ENCODE results near the gene WASF2.
A peak's percentile ranks its signal among the peaks of the same experiment; 100 is the strongest.
"Not testable (repeated sequence)": the region's sequence is repeated elsewhere in the genome, so short reads cannot be mapped to it uniquely, and the experiment has no call there.

Gene WASF2

DNA sequence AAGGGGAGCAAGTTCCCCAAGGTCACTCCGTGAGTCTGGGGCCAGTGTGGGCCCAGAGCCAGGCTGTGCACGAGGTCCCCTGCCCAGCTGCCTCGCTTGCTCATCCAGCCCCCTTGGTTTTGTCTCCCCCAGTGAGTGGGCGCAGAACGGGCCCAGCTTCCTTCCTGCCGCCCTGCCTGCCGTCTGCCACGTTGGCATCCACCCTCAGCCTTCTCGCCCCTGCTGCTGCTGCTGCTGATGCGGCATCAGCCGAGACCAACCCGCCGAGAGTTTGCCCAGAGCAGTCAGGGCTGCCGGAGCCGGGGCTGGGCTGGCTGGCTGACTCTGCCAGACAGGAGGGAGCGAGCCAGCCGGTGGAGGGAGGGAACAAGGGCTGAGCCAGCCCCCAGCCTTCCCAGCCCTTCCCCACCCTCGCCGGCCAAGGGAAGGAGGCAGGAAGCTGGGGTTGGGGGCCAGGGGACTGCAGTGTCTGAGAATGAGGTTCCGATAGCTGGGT, 31.4 kb upstream of the WASF2 start:
- no peak for DNase-seq

DNA sequence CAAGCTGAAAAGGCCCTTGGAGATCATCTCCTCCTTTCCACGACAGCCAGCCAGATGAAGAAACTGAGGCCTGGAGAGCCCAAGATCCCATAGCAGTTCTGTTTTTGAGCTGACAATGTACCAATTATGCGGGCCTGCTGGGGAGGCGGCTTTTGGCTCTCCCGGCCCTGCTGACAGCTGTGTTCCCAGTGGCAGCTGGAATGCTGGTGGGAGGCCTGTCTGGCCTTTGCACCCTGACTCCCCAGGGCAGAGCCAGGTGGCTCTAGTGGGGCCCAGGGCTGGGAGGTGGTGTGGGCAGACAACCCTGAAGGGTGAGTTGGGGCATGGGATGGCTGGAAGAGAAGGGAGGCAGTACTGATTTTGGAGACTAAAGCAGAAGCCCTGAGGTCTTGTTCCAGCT, 30.7 kb upstream of the WASF2 start:
- DNase-seq = no peak

DNA sequence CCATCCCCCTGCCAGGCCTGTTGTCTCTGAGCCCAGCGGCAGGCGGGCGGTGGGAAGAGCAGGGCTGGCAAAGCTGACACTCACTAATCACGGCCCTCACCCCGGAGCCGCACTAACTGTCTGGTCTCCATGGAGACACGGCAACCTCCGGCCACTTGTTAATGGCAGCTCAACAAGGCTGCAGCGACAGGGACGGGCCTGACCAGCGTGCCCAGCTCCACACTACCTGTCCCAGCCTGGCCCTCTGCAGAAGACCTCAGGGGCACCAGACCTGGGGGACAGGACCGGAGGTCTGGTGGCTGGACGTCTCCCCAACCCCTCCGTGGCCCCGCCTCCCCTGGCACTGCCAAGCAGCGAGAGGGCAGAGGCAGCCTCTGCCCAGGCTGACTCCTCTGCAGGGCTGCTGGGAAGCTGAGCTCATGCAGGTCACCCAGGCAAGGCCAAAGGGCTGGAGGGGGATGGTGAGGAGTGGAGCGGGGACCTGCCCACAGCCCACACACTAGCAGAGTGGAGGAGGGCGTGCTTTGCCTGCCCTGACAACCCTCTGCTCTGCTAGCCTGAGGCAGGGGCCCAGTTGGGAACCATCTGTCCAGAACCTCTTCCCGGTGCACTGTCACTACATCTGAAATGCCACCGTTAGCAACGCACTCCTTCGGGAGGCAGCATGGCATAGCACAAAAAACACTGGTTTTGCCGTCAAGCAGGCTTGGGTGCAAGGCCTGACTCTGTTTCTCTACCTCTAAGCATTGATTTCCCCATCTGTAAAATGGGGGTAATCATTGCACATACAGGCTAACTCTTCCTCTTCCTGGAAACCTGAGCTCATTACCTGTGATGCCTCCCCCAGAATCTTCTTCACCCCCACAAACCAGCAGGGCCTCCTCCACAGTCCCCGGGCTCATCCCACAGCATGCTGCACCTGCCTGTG, 29.6 kb upstream of the WASF2 start:
- peak; percentile 82 for DNase-seq

DNA sequence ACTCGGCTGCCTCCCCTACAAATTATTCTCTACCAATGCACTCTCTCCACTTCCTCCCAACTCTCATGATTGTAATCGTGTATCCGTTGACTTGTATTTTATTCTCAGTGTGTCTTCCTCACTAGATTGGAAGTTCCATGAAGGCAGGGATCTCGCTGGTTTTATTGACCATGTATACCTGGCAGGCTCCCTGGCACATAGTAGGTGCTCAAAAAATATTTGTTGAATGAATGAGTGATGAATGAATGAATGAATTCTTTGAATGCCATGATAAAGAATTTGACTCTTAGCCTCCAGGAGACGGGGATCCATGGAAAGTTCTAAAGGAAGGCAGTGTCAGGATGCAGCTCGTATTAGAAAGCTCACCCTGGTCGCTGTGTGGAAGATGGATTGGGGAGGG, 28.8 kb upstream of the WASF2 start:
- no peak for DNase-seq

DNA sequence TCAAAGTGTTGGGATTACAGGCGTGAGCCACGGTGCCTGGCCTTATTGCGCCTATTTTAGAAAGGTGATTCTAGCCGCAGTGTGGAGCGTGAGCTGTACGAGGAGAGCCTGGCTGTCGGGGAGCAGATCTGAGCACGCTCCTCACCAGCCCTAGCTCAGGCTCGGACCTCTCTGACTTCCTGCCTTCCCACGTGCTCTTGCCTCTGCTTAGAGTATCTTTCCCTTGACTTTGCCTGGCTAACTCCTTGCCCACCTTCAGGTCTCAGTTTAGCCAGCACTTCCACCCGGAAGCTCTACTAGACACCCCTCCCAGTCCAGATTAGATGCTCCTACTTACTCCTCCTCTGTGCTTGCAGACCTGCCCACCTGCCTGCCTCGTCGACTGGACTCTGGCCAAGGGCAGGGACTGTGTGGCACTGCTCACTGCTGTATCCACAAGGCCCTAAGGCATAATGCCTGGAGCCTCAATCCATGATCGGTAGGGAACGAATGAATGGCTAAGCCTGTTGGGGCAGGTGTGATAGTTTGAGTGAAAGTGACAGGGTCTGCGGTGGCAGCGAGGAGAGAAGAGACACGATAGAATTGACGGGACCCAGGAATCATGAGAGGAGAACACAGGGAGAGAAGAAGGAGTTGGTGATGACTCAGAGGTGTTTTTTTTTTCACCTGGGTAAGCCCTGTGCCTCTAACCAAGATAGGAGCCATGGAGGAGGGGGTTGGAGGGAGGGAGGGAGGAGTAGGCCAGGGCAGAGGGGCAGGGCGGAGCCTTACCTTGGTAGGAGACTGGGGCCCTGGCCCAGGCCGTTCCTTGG, 28.1 kb upstream of the WASF2 start:
- peak; percentile 41 for DNase-seq

DNA sequence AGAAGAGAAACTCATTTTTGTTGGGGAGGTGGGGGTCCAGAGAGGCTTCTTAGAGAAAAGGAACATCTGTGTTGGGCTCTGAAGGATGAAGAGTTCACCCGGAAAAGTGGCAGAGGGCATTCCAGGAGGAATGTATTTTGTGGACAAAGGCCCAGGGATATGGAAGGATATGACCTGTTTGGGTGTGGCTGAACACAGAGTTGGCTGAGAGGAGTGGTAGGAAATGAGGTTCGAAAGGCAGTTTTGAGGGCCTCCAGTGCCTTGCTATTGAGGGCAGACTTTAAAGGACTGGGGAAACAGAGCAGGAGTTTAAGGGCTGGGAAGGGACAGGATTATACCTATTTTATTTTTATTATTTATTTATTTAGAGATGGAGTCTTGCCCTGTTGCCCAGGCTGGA, 27.3 kb upstream of the WASF2 start:
- DNase-seq = no peak

DNA sequence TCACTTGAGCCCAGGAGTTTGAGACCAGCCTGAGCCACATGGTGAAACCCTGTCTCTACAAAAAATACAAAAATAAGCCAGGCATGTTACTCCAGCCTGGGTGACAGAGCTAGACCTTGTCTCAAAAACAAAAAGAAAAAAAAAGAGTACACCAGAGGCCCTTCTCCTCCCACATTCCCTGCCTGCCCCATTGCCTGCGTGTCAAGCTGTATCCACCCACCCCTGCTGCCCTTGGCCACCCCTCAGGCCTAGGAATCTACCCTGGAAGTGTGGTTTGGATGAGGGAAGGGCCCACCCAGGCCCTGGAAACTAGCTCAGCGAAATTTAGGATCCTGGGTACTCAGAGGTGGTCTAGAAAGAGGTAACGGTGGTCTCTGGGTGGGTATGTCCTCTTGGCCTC, 25.7 kb upstream of the WASF2 start:
- no peak for DNase-seq

DNA sequence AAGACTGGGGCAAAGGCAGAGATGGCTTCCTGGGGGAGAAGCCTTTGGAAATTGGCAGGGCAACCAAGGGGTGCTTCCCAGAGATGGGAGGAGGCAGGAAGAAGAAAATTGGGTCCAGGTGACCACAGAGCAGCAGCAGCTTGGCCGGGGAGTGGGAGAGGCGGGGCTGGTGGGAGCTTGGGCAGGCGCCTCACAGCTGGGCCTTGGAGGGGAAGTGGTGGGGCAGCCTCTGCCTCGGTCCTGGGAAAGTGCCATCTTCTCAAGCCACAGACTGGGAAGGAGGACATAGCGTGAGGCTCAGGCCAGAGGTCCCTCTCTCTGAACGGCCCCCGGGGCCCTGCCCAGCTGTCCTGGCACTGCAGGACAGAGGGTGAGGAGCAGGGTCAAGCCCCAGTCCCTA, 24.0 kb upstream of the WASF2 start:
- DNase-seq = no peak

DNA sequence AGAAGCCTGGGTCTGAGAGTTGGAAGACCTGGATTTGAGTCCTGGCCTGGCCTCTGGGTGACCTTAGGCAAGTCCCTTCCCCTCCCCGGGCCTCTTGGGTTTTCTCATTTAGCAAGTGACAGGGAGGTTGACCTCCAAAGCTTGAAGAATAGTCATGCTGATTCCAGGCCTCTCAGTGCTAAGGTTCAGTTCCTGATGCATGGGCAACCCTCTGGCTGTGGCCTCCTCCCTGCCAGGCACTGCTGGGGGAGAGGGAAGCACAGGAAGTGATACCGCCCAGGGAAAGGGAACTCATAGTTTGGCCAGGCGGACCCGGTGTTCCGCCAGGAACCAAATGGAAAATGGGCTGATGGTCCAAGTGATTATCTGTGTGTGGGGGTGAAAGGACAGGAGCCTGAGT, 23.6 kb upstream of the WASF2 start:
- DNase-seq = no peak

DNA sequence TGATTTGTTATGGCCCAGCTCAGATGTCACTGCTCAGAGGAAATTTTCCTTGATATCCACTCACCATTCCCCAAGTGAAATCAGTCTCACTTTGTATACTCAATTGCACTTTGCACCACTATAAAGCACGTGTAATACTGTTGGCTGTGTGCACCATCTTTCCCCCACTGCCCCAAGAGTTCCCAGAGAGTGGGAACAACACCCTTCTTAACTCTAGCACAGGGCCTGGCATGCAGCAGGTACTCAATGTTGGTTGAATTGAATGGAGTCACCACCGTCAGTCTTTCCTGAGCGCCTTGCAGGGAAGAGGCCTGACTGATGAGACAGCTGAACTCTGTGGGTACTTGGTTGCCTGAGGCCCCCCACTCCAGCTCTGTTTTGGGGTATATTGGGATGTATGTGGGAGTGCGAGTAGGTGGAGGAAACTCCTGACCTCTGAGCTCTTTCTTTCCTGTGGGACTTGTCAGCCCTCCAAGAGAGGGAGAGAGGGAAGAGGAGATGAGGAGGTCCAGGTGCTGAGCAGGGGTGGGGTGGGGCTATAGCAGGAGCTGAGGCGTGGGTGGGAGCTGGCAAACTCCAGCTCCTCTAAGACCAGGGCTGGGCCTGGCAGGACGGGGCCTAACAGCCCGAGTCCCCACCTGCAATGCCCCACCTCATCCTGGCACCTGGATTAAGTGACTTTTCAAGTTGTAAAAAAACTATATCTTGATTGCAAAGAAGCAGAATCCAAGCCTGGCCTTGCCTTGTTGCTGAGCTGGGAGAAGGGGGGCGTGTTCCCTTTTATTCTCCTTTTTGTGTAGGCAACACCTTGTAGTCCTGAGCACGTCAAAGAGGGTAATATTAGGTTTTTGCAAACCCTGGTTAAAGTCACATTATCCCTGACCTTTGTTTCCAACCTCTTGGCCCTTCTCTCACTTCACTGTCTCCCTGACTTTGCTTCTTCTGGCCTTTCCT, 19.4 kb upstream of the WASF2 start:
- DNase-seq = no peak

DNA sequence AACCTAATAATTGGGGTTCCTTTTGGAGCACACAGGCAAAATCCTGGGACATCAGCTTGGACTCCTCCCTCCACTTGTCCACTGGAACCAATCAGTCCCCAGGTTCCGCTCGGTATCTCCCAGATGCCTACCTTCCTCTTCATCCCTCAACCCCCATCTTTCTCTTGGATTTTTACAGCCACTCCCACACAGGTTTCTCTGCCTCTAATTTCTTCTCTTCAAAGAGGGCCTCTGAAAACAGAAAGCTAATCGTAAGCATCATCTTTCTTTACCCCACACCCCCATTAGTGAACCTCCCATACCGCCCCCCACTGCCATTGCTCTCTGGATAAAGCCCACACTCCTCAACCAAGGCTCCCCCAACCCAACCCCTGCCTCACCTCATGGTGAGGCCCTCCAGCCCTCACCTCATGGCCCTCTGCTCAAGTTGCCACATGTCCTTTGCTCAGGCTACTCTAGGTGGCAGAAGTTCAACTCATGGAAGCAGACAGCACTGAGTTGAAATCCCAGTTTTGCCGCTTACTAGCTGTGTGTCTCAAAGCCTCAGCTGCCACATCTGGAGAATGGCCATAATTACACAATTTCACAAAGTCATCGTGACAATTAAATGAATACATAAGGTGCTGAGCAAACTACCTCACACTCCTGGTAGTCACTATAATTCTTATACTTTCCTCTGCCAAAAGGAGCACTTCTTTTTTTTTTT, 18.1 kb upstream of the WASF2 start:
- DNase-seq = no peak

DNA sequence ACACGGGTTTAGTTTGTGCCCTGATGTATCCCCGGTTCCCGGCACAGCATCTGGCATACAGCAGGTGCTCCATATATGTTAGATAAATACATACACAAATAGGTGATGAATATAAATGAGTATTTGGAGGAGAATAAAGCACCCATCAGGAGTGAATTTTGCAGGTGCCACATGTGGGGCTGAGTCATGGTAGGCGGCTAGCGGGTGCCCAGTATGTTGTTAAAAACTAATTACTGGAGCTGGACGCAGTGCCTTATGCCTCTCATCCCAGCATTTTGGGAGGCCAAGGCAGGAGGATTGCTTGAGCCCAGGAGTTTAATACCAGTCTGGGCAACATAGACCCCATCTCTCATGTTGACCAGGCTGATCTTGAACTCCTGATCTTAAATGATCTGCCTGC, 16.7 kb upstream of the WASF2 start:
- no peak for DNase-seq

DNA sequence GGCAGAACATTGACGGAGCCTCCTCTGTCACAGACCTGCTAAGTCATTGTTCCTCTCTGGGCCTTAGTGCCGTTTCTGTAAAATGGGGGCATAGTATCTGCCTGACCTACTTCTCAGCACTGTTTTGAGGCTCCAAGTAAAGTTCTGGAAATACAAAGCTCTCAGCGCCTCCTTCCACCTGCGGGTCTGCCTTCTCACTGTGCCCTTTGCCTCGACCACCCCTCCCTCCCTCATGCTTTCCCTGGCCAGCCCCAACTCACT, 15.4 kb upstream of the WASF2 start:
- DNase-seq = no peak

DNA sequence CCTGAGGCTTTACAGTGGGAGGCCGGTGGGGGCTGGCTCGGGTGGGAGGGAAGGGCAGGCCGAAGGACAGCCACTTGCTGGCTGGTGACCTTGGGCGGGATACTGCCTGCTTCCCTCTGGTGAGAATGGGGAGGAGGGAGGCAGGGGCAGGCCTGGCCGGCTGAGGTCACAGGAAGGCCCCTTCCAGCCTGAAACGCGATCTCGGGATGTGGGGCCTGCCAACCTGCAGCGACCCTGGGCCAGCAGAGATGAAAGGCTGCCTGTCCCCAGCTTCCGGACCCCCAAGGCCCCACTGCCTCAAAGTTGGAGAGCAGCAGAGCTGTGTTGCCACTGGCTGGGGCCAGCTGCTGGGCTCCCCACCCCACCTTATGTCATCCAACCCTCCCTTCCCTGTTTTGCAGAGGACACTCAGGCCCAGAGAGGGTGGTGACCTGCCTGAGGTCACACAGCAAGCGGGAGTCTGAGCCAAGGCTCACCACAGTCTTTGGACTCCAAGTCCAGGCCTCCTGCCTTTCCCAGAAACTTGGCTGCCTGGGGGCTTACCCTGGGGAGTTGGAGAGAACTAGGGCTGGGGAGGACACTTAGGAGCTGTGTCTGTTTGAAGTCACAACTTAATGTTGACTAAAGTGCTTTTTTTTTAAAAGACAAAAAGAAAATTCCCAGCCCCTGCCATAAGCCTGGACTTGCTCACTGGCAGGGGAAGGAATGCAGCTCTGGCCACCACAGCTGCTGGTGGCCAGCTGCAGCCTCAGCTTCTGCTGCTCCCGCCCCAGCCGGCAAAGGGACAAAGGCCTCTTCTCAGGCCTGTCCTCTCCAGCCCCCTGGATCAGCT, 14.8 kb upstream of the WASF2 start:
- no peak for DNase-seq

DNA sequence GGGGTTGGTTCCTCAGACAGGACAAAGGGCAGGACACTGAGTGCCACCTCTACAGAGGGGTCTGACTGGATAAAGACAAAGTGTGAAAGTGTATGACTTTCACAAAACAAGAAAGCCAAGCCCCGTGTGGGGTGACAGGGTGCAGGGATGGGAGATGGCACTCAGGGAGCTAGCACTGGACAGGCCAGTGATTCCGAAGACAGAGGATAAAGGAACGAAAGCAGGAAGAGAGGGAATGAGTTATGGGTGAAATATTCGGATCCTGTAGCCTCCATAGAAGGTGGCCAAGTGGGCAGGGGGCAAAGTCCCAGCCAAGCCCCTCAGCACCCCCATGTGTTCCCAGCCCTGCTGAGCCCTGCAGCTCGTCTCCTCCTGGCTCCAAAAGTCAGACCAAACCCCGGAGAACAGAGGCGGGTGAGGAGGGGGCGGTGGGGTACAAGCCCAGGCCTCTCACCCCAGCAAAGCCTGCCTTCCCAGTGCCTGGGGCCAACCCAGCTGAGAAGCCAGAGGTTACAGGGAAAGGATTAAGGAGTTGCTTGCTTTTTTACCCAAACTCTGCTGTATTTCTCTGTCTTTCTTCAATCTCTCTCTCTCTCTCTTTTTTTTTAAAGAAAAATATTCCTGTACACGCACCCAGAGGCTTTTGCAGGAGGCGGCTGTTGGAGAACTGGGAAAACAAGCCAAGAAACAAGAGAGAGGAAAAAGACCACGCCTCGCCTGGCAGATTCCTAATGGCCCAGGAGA, 14.0 kb upstream of the WASF2 start:
- DNase-seq = no peak

DNA sequence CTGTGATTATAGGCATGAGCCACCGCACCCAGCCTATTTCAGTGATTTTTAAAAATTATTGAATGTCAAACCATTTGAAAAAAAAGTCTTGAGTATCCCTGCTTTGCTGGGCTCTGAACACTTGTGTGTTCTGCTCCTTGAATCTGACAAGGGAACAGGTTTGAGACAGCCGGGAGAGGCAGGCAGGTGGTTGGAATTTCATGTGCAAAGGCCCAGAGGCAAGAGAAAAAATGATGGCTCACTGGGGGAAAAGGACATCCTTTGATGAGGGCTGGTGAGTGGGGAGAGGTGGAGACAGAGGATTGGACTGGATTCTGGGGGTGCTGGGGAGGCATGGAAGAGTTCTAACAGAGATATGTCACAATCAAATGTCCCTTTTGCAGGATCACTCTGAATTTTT, 13.1 kb upstream of the WASF2 start:
- no peak for DNase-seq

DNA sequence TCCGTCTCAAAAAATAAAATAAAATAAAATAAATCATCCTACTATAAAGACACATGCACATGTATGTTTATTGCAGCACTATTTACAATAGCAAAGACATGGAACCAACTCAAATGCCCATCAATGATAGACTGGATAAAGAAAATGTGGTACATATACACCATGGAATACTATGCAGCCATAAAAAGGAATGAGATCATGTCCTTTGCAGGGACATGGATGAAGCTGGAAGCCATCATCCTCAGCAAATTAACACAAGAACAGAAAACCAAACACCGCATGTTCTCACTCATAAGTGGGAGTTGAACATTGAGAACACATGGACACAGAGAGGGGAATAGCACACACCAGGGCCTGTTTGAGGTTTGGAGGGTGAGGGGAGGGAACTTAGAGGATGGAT, 11.2 kb upstream of the WASF2 start:
- DNase-seq = not testable (repeated sequence)

DNA sequence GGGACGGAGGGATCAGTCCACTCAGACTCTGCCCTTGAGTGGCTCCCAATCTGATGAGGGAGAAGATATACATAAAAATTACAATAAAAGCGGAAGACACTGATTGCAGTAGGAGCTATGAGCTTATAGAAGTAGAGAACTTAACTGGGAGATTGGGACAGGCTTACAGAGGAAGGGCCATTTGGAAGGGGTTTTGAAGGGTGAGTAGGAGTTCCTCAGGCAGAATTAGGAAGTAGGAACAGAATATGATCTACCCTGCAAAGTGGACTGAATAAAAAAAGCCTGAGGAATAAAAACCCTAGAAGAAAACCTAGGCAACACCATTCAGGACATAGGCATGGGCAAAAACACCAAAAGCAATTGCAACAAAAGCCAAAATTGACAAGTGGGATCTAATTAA, 9.2 kb upstream of the WASF2 start:
- no peak for DNase-seq

DNA sequence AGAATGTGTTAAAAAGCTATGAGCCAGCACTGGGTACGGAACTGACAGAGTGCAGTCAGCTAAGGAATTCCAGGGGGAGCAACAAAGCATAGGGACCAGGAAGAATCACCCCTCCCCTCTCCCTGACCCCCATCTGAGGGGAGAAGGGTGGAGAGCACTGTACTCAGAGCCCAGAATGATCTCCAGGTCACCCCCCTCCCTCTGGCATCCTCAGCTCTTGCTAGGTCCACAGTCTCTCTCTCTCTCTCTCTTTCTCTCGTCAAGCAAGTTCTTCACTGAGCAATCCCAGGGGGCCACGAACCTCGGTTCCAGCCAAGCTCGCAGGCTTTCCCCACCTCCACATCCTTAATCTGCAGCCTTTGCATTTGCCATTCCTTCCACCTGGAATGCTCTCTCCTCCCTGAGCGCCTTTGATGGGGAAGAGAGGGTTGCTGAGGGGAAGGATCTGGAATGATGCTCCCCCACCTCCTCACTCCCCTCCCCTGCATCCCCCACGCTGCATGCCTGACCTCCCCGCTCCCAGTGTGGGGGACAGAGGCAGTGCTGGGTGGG, 6.7 kb upstream of the WASF2 start:
- DNase-seq = no peak

DNA sequence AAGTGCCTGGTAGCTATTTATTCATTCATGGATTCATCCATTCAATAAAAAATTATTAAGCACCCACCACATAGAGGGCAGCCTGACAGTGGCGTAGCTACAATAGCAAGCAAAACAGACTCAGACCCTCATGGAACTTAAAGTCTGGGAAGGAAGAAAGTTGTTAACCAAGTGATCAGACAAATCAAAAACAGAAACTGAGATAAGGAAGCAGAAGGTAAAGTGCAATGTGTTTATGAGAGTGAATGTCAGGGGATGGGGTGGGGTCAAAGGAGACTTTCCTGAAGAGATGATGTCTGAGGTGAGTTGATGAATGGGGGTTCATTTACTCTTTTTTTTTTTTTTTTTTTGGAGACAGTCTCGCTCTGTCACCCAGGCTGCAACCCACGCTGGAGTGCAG, 2.8 kb upstream of the WASF2 start:
- DNase-seq = no peak
